GM12878 (cell line): Measurements from ENCODE around the gene AGGF1. TPM values are rescaled to one million over a fixed set of nuclear protein-coding genes. Genes with fewer than 3 reads are reported as not detected.

ENCODE experiments used
- ASH2L ChIP-seq: fragments of 300-600, 200-600 bp; sonication (generic); IDR thresholded peaks from 2 replicates; pipeline ENCODE4 v1.6.1; 2017; ENCODE audit warnings: low read depth, mild to moderate bottlenecking, borderline replicate concordance
- BHLHE40 ChIP-seq, 2 experiments: fragments of 450-650 bp in 1 of 2; IDR thresholded peaks; 2 replicates each; pipeline ENCODE4 v1.6.1; 2011 to 2017; ENCODE audit warnings: low read depth in 2 of 2, borderline replicate concordance in 1 of 2, improper control_type of control experiment in 1 of 2, low read length in 1 of 2, mild to moderate bottlenecking in 1 of 2
- CEBPZ ChIP-seq: fragments of 150-350 bp; IDR thresholded peaks from 2 replicates; pipeline ENCODE4 v1.6.1; 2016; ENCODE audit warnings: low read depth, low read length
- CHD2 ChIP-seq: IDR thresholded peaks from 2 replicates; pipeline ENCODE4 v1.6.1; 2011; ENCODE audit warnings: low read depth, low read length, improper control_type of control experiment, borderline replicate concordance
- CREM ChIP-seq: IDR thresholded peaks from 2 replicates; pipeline ENCODE4 v1.6.1; 2014; ENCODE audit warnings: antibody characterized with exemption, low read depth
- HCFC1 ChIP-seq: fragments of 150-350 bp; IDR thresholded peaks from 2 replicates; pipeline ENCODE4 v1.6.1; 2014; ENCODE audit warnings: low read length
- IKZF1 ChIP-seq: fragments of 450-650 bp; conservative IDR thresholded peaks from 2 replicates; pipeline ENCODE4 v1.6.1; 2017; ENCODE audit warnings: antibody characterized with exemption, mild to moderate bottlenecking
- NFXL1 ChIP-seq: fragments of 450-650 bp; IDR thresholded peaks from 2 replicates; pipeline ENCODE4 v1.6.1; 2017; ENCODE audit warnings: antibody characterized with exemption, mild to moderate bottlenecking, borderline replicate concordance
- PML ChIP-seq: IDR thresholded peaks from 2 replicates; pipeline ENCODE4 v1.6.1; 2012; ENCODE audit warnings: low read length, inconsistent platforms
- POLR2A ChIP-seq: IDR thresholded peaks from 2 replicates; pipeline ENCODE4 v1.6.1; 2011; ENCODE audit warnings: low read depth, mild to moderate bottlenecking, low read length
- RB1 ChIP-seq: fragments of 450-650 bp; formaldehyde crosslinking; IDR thresholded peaks from 2 replicates; pipeline ENCODE4 v1.6.1; 2017; ENCODE audit warnings: mild to moderate bottlenecking, borderline replicate concordance
- SMAD5 ChIP-seq: IDR thresholded peaks from 2 replicates; pipeline ENCODE4 v1.6.1; 2016; ENCODE audit warnings: antibody characterized with exemption, low read depth
- ZNF592 ChIP-seq: fragments of 450-650 bp; IDR thresholded peaks from 2 replicates; pipeline ENCODE4 v1.6.1; 2017; ENCODE audit warnings: mild to moderate bottlenecking, moderate library complexity
- polyA plus RNA-seq, 11 experiments: library from polyadenylated mRNA; depleted of rRNA in 4 of 11; unstranded in 6 of 11; stranded (reverse) in 5 of 11; fragments of >200 nt; fragmentation: Nextera tagmentation in 4 of 11; fragmentation: Illumina TruSeq in 1 of 11; extraction: Ambion mirVana in 4 of 11; extraction: Trizol in 1 of 11; gene quantifications; 1 replicate in 1 of 11; 2 replicates in 10 of 11; pipeline versions ENCODE4 v1.2.1 to v1.2.3, GENCODE V29; 2011 to 2016; ENCODE audit warnings: inconsistent platforms in 2 of 11, missing spikeins in 2 of 11, low read depth in 1 of 11
- total RNA-seq, 4 experiments: library from RNA; depleted of rRNA in 3 of 4; stranded (reverse); fragments of >200 nt in 3 of 4; fragmentation: Illumina TruSeq in 1 of 4; extraction: Trizol in 1 of 4; gene quantifications; 2 replicates each; pipeline versions ENCODE4 v1.2.1 to v1.2.3, GENCODE V29; 2013 to 2021

AGGF1 gene
- total and polyA plus RNA-seq, 10 of the 15 experiments (the other 5 are each of a cell fraction or from before 2014, with no cell fraction given), result 7.3 to 43.4 (median 20.2) TPM

DNA sequence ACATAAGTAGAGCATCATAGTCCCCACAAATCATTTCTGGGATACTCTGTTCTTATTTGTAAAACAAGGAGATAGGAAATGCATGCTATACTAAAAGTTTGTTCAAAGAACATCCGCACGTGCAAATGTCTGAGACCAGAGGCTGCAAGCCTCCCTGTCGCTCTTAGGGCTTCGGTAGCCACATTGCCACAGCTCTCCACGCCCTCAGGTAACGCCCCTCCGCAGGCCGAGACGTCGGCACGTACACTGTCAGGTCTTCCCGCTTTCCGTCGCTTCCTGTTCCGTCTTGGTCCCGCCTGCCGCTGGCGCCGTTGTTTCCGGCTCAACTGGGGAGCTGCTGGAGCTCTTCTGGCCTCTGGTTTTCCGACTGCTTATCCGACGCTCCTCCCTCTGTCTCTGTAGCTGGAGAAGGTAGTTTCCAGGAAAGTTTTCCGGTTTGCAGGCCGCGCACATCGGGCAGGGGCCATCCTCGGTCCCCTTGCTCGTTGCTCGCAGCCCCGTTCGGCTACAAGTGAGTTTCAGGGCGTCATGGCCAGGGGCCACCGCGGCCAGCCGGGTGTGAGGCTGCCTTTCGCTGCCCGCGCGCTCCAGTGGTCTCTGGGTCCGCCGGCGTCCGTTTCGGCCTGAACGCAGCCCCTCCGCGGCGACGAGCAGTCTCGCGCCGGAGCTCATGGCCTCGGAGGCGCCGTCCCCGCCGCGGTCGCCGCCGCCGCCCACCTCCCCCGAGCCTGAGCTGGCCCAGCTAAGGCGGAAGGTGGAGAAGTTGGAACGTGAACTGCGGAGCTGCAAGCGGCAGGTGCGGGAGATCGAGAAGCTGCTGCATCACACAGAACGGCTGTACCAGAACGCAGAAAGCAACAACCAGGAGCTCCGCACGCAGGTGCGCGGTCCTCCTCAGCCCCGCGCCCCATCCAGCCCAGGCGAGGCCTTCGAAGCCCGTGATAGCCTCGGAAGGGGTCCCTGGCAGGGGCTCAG is at the start of gene AGGF1 (continued):
- peak; percentile 88 to 93 for TF ChIP-seq BHLHE40 (IDR thresholded peaks at IDR 0.05; ENCODE audit: borderline replicate concordance in 1 of 2, low read depth in 2 of 2, low read length in 1 of 2)
- TF ChIP-seq POLR2A, result peak; percentile 88
- peak; percentile 80 for TF ChIP-seq CREM
- TF ChIP-seq ASH2L, result peak; percentile 63; the same call in 1 of the 2 replicates
- no peak for TF ChIP-seq CHD2
- no peak for TF ChIP-seq ZNF592
- TF ChIP-seq SMAD5, result peak; percentile 69
- peak; percentile 87 for TF ChIP-seq PML
- peak; percentile 45; the same call in 1 of the 2 replicates for TF ChIP-seq RB1
- peak; percentile 55 for TF ChIP-seq HCFC1
- TF ChIP-seq IKZF1, result peak; percentile 82
- TF ChIP-seq CEBPZ, result no peak
- no peak for TF ChIP-seq NFXL1
- TF ChIP-seq, all 136 proteins: peak for 44
